Lower lobe of right lung (tissue), 2 donors: ENCODE results near the gene LSP1. TPM values are rescaled to one million over a fixed set of nuclear protein-coding genes. Genes with fewer than 3 reads are reported as not detected.

Source experiments
- ATAC-seq, 2 donors: fragments of 200-7000 bp; cut with Tn5 transposase; one replicate each; pipeline ENCODE4 v1.9.1; 2020 to 2022; ENCODE audit warnings: mild to moderate bottlenecking in 2 of 2, moderate library complexity in 2 of 2
- DNase-seq: peaks from one replicate; pipeline ENCODE4 v3.0.0-alpha.2; 2020
- H3K27ac ChIP-seq: fragments of 200-600 bp; one replicate; pipeline ENCODE4 v1.8.0; 2022
- H3K27me3 ChIP-seq: fragments of 200-600 bp; one replicate; pipeline ENCODE4 v1.8.0; 2022; ENCODE audit warnings: low read depth
- H3K36me3 ChIP-seq: fragments of 200-600 bp; one replicate; pipeline ENCODE4 v1.8.0; 2022; ENCODE audit warnings: mild to moderate bottlenecking
- H3K4me1 ChIP-seq: fragments of 200-600 bp; one replicate; pipeline ENCODE4 v1.8.0; 2022
- H3K4me3 ChIP-seq: fragments of 200-600 bp; one replicate; pipeline ENCODE4 v1.8.0; 2022; ENCODE audit warnings: mild to moderate bottlenecking
- H3K9me3 ChIP-seq: fragments of 200-600 bp; one replicate; pipeline ENCODE4 v1.8.0; 2022
- CTCF ChIP-seq: fragments of 200-600 bp; IDR thresholded peaks from one replicate; pipeline ENCODE4 v1.8.0; 2022; ENCODE audit warnings: antibody characterized with exemption, mild to moderate bottlenecking
- intact Hi-C: fragments of 100-400 bp; cut with DNase I; formaldehyde crosslinking; loops from one replicate; pipeline ENCODE4 v1.11.0; 2022
- total RNA-seq: library from RNA; stranded (reverse); fragmentation: NEBNext Ultra II Directional; extraction: Animal tissue kit (Norgen Biotek cat#: 25700); gene quantifications from one replicate; pipeline ENCODE4 v1.2.1, GENCODE V29; 2021
- donor health status: DM: no; HTN: yes; CAD: no; lungs with severe emphysema.

Gene LSP1
- total RNA-seq, 1 donor from 2014 or later = 90.4 TPM

GRCh38 chr11:1832211-1832919 is 20.5 kb upstream of the LSP1 start:
- H3K9me3 ChIP-seq = no peaks in the 10 kb centered on the region
- TF ChIP-seq CTCF = peak; percentile 99
- H3K36me3 ChIP-seq = no peaks in the 10 kb centered on the region
- H3K4me1 ChIP-seq = peaks cover 39% of the 10 kb centered on the region
- H3K27ac ChIP-seq = peak overlapping the region; percentile 84
- peak; percentile 70 for DNase-seq
- peaks cover 8% of the 10 kb centered on the region for H3K27me3 ChIP-seq
- H3K4me3 ChIP-seq = peak overlapping the region; percentile 30
- peak; percentile 43 to 56 for ATAC-seq
- intact Hi-C loops = no loop called here

GRCh38 chr11:1832920-1833295 is 20.0 kb upstream of the LSP1 start:
- H3K9me3 ChIP-seq = no peaks in the 10 kb centered on the region
- peak overlapping the region; percentile 30 for H3K4me3 ChIP-seq
- TF ChIP-seq CTCF = no peak
- peaks cover 39% of the 10 kb centered on the region for H3K4me1 ChIP-seq
- no peaks in the 10 kb centered on the region for H3K36me3 ChIP-seq
- no peak for ATAC-seq
- intact Hi-C loops = no loop called here
- DNase-seq = peak; percentile 47
- H3K27ac ChIP-seq = peak overlapping the region; percentile 84
- H3K27me3 ChIP-seq = peaks cover 8% of the 10 kb centered on the region

GRCh38 chr11:1834062-1834610 is 18.7 kb upstream of the LSP1 start:
- ATAC-seq = peak; percentile 87 to 88
- intact Hi-C loops = no loop called here

GRCh38 chr11:1834779-1835670 is 17.9 kb upstream of the LSP1 start, which contains the start of gene SYT8:
SYT8 (plus strand) TSS chr11:1834990; CDS start chr11:1835106, 116 bp downstream.
- ATAC-seq (no peak), DNase-seq (peak; percentile 56)
- Histone ChIP-seq H3K27me3 (peaks cover 8% of the 10 kb centered on the region), H3K4me1 (peaks cover 51% of the 10 kb centered on the region), H3K27ac (peak within 1 kb of the TSS; percentile 84), H3K4me3 (no peak within 1 kb of the TSS), H3K36me3 (no peaks in the 10 kb centered on the region), H3K9me3 (no peaks in the 10 kb centered on the region)
- intact Hi-C loops = no loop called here
- no peak for TF ChIP-seq CTCF

More at GRCh38 chr11:1834062-1834610, 18.7 kb upstream of the LSP1 start:
- H3K4me3 ChIP-seq = no peak overlapping the region
- no peaks in the 10 kb centered on the region for H3K36me3 ChIP-seq
- no peaks in the 10 kb centered on the region for H3K9me3 ChIP-seq
- peaks cover 45% of the 10 kb centered on the region for H3K4me1 ChIP-seq
- TF ChIP-seq CTCF = no peak
- H3K27ac ChIP-seq = peak overlapping the region; percentile 84
- peaks cover 8% of the 10 kb centered on the region for H3K27me3 ChIP-seq
- peak; percentile 90 for DNase-seq

GRCh38 chr11:1835671-1836010 is 17.2 kb upstream of the LSP1 start:
- ATAC-seq (no peak), DNase-seq (peak; percentile 45)
- no peaks in the 10 kb centered on the region for H3K36me3 ChIP-seq
- intact Hi-C loops = no loop called here
- peaks cover 8% of the 10 kb centered on the region for H3K27me3 ChIP-seq
- H3K9me3 ChIP-seq = no peaks in the 10 kb centered on the region
- H3K4me1 ChIP-seq = peaks cover 45% of the 10 kb centered on the region
- no peak overlapping the region for H3K27ac ChIP-seq
- TF ChIP-seq CTCF = no peak
- no peak overlapping the region for H3K4me3 ChIP-seq
